ENCODE measurements around the gene RPUSD1. TPM values are rescaled to one million over a fixed set of nuclear protein-coding genes. Genes with fewer than 3 reads are reported as not detected.

RPUSD1 gene
- total RNA-seq, 1 donor from 2014 or later, result 23.7 TPM

GRCh38 chr16:785563-786535 is 2.3 kb downstream of the RPUSD1 start:
- H3K4me1 Mint-ChIP-seq (ENCODE audit: unreplicated experiment), result no peaks in the 10 kb centered on the region
- peak; percentile 90 for TF ChIP-seq CTCF (conservative IDR thresholded peaks at IDR 0.05)
- H3K36me3 Mint-ChIP-seq, result no peaks in the 10 kb centered on the region
- no peaks in the 10 kb centered on the region for H3K9me3 Mint-ChIP-seq
- peak overlapping the region; percentile 79 for H3K4me3 Mint-ChIP-seq
- H3K27me3 Mint-ChIP-seq, result no peaks in the 10 kb centered on the region
- peak; percentile 88 for DNase-seq (ENCODE audit: extremely low spot score, unreplicated experiment)
- H3K27ac Mint-ChIP-seq, result no peak overlapping the region

DNA sequence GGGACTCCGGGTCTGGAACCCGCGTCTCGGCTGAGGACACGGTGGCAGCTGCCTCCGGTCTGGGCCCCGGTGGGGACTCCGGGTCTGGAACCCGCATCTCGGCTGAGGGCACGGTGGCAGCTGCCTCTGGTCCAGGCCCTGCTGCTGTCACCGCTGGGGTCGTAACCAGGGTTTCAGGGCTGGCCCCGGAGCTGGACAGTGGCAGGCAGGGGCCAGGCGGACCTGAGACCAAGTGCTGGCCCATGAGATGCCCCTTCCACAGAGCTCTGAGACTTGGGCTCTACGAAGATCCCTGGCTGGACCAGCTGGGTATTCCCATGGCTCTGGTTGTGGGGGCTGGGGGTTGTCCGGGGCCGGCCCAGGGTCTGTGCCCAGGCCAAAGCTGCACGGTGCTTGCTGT is 3.8 kb downstream of the RPUSD1 start:
- Mint-ChIP-seq H3K9me3 (no peaks in the 10 kb centered on the region), H3K27ac (no peak overlapping the region), H3K4me1 (ENCODE audit: unreplicated experiment) (no peaks in the 10 kb centered on the region), H3K4me3 (no peak overlapping the region), H3K36me3 (no peaks in the 10 kb centered on the region), H3K27me3 (peaks cover 4% of the 10 kb centered on the region)
- no peak for DNase-seq (ENCODE audit: extremely low spot score, unreplicated experiment)
- TF ChIP-seq CTCF (conservative IDR thresholded peaks at IDR 0.05), result no peak

- no peak overlapping the region for H3K4me3 Mint-ChIP-seq
- DNase-seq (ENCODE audit: extremely low spot score, unreplicated experiment), result no peak
- H3K27ac Mint-ChIP-seq, result no peak overlapping the region
- H3K9me3 Mint-ChIP-seq, result no peaks in the 10 kb centered on the region
- H3K27me3 Mint-ChIP-seq, result peaks cover 4% of the 10 kb centered on the region
- no peaks in the 10 kb centered on the region for H3K4me1 Mint-ChIP-seq (ENCODE audit: unreplicated experiment)
- no peak for TF ChIP-seq CTCF (conservative IDR thresholded peaks at IDR 0.05)
- no peaks in the 10 kb centered on the region for H3K36me3 Mint-ChIP-seq
These were observed 4.6 kb downstream of the RPUSD1 start for GRCh38 chr16:783404-784161.

DNA sequence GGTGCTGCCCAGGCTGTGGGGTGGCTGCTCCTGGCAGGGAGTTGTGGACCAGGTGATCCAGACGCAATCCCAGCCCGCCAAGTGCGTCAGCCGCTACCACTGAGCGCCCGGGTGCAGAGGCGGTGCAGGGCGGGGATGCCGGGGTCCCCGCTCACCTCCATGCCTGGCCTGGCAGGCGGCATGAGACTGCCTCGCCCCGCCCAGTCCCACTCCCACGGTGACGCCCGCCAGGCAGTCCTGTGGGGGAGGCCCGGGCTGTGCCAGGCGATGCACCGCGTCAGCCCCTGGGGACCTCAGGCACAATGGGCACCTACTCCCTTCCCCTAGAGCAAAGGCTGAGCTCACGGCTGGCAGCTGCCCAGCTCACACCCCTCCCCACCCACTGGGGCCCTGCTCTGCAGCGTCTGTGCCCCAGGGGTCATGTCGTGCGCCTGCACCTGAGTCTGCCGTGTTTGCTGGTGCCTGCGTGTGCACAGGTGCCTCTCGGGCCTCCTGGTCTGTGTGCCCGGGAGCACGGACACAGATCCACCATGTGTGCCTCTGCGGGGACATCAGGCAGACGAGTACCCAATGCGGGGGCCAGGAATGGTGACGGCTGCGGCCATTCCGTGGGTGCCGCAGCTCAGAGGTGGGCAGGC is 5.3 kb downstream of the RPUSD1 start:
- DNase-seq (ENCODE audit: extremely low spot score, unreplicated experiment), result no peak
- Mint-ChIP-seq H3K27me3 (peaks cover 6% of the 10 kb centered on the region), H3K4me3 (no peak overlapping the region), H3K36me3 (no peaks in the 10 kb centered on the region), H3K27ac (no peak overlapping the region), H3K4me1 (ENCODE audit: unreplicated experiment) (peaks cover under 1% of the 10 kb centered on the region), H3K9me3 (no peaks in the 10 kb centered on the region)
- TF ChIP-seq CTCF (conservative IDR thresholded peaks at IDR 0.05), result no peak

DNA sequence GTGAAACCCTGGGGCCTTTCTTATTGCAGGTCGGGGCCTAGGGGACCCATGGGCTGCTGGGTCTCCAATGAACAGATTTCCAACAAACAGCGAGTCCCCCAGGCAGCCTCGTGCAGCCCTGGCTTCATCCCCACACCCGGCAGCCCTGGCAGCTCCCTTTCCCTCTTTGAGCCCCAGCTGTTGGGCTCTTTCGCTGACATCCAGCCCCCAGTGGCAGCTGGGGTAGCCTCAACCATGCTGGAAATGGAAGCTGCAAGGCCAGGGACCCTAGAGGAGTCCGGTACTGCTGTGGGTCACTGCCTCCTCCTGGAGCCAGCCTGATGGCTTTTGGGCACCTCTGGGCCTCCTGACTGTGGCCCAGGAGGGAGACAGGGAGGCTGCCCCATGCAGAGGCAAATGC is 5.9 kb downstream of the RPUSD1 start:
- Mint-ChIP-seq H3K36me3 (no peaks in the 10 kb centered on the region), H3K4me1 (ENCODE audit: unreplicated experiment) (peaks cover 4% of the 10 kb centered on the region), H3K4me3 (no peak overlapping the region), H3K9me3 (no peaks in the 10 kb centered on the region), H3K27ac (no peak overlapping the region), H3K27me3 (peaks cover 10% of the 10 kb centered on the region)
- no peak for TF ChIP-seq CTCF (conservative IDR thresholded peaks at IDR 0.05)
- DNase-seq (ENCODE audit: extremely low spot score, unreplicated experiment), result no peak

Measured in type B pancreatic cell (in vitro differentiated cells).